Cerebellar cortex (tissue), 1 donor: ENCODE measurements around the gene ATXN1.

Source experiments
- DNase-seq: peaks from one replicate; pipeline ENCODE4 v3.0.0-alpha.2; 2015; ENCODE audit warnings: low spot score

The ATXN1 gene

DNA sequence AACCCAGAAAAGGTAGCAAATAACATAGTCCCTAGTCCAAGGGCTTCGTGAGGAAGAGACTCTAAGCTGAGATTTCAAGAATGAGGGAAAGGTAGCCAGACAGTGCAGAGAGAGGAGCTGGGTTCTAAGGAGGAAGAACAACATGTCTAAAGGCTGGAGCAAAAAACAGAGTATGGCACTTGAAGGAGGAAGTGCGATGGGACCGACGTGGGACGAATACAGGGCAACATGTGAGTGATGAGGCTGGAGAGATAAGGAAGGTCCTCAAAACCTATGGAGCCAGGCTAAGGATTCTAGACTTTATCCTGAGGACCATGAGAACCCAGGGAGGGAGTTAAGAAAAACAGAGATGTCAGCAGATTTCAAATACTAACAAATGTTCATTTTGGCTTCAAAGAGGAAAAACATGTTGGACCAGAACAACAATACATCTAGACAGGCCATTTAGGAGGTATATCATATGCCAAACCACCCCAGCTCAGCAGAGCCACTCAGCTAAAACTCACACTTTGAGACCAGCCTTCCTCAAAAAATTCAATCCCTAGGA, 17.5 kb downstream of the ATXN1 start:
- DNase-seq, result no peak

DNA sequence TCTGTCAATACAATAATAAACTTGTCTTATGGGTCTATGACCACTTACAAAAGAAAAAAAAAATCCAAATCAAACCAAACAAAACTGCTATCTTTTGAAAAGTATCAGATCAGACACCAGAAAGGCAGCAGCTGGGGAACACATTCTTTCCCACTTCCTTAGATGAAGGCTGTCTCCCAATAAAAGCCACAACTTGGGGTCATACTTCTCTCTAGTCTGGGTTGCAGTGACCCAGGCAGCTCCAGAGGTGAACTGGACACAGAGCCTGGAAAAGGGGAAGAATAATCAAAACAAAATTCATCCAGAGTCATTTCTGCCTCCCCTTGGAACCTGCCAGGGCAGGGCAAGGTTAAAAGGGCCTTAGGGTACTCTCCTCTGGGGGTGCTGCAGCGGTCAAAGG, 19.1 kb downstream of the ATXN1 start:
- DNase-seq, result no peak

DNA sequence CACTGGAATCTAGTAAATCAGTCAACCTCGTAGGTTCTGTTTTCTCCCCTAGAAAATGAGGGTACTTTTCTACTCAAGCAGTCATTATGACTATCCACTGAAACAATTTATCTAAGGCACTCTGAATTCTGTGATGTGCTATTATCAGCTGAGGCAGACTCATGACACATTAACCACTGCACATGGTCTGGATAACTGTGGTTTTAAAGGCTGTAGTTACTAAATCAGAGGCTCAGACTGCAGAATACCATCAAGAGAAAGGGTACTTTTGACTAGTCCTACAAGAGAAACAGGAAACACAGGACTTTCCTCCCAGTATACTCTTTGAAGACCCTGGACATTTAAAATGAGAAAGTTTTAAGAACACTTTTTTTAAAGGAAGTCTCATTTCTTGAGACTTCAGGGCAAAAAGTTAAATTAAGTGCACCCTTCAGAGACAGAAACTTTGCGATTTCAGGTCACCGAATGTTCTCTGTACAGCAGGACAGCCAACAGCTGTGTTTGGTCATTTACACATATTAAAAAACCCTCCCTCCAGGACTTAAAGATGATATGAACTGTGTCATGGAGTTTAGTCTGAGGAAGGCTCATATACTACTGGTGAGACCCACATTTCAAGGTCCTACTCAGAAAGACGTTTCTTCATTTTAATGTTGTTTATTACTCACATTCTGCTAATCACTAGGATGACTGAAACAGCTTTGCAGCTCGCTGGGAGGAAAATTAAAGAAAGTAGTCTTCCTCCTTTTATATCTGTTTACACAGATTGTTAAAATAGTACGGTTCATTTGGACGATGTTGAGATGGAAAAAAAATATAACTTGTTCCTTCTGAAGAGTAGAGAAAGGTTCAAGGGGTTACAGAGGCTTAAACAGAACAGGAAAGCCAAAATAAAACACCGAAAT, 19.9 kb downstream of the ATXN1 start:
- DNase-seq, result no peak

DNA sequence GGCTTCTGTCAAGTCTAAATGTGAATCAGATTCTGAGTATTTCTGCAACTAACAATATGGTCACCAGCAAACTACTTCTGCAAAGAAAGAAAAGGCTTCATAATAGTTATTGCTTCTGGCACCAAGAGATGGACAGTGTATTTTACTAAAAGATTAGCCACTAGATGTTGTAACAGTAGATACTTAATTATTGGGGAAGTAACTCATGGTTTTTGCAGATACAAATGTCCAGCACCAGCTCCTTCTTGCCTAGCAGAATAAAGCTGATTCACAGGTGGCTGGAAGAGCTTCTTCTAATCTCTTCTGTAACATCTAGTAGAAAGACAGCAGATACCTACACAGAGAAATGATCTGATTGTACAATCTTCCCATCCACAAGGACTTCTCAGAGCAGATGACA, 21.2 kb downstream of the ATXN1 start:
- DNase-seq, result no peak

DNA sequence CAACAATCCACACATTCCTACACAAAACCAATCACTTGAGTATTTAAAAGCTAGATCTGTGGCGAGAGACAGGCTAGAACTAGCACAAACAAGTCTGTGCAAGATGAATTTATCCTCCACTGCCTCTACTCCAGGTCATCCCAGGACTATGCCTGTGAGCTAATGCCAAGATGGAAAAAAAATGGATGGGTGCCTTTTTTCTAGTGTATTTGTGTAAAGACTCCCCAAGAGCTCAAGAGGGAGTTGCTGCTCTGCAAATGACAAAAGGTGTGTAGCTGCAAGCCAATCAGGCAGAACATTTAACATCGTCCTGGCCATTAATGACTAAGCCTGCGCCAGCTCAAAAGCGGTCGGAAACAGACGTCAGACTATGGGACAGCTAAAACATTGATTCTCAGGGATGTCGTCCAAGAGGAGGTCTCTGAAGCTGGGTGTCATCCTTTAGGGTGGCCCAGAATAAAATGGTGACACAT, 21.9 kb downstream of the ATXN1 start:
- no peak for DNase-seq

DNA sequence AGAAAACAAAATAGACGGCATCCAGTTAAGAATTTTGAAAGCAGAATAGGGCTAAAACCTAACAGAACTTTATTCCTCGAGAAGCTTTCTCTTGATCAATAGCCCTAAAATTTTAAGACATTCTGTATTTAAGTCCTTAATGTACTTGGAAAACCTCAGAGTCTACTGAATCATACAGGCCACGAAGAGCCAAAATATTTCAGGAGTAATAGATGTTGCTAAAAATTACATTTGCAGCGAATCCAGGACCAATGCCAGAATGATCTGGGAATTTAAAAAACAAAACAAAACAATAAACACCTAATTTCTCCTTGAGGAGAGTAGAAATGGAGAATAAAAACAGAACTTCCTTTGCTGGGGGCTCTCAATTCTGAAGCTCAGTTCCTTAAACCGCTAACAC, 23.3 kb downstream of the ATXN1 start:
- DNase-seq, result no peak

DNA sequence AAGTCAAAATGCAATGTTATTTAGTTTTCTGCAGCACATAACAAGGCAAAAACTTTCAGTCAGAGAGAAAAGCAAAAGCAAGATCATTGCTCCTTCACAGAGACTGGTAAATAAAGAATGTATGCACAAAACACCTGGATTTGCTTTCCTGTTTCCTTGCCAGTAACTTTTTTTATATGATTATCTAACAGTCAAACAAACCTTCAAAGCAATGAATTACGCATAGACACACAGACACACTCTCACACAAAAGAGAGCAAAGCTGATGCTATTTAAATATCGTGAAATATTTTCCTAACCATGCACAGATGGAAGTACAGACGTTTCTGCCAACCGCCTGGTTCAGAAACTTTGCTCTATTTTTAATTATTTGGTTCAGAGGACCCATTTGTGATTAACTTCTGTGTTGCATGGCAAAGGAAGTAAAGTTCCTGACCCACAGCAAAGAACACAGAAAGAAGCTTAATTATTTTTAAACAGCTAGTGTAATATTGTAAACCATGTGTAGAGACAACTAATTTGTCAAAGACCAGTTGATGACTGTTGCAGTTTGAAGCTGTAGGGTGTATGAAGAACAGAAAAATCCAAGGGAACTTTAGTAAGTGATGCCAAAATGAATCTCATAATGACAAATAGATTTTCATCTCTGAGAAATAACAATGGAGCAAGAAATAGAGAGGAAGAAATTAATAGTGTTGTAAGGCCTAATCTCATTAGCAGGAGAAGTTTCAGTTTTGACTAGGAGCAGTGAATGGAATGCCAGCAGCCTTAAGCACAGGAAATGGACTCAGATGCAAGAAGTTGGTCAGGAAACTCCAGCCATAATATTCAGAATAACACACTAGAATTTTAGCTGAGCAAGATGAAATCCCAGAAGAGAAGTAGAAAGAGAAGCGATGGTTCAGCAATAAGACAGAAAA, 24.1 kb downstream of the ATXN1 start:
- no peak for DNase-seq

DNA sequence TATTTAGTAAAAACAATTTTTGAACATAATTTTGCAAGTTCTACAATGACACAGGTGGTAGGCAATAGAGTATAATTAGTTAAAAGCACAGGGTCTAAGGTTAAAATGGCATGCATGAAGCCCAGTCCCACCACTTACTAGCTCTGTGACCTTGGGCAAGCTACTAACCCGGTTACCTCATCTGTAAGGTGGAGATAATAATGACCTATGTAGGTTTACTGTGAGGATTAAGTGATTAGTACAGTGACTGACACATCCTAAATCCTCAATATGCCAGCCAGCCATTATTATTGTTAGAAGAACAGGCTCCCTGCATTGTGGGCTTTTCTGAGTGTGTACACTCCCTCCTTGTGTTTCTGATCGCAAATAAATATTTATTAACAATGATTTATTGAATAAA, 26.2 kb downstream of the ATXN1 start:
- DNase-seq, result no peak

DNA sequence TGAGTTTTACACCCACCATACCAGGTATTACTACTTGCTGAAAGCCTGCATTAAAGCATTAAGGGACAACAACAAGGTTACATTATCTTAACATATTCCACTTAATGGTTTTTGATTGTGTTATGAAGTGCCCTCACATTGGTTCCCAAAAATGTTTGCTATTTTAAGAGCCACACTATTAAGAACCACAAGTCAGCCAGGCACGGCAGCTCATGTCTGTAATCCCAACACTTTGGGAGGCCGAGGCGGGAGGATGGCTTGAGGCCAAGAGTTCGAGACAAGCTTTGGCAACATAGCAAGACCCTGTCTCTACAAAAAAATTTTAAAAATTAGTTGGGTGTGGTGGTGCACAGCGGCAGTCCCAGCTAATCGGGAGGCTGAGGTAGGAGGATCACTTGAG, 28.2 kb downstream of the ATXN1 start:
- DNase-seq, result no peak

DNA sequence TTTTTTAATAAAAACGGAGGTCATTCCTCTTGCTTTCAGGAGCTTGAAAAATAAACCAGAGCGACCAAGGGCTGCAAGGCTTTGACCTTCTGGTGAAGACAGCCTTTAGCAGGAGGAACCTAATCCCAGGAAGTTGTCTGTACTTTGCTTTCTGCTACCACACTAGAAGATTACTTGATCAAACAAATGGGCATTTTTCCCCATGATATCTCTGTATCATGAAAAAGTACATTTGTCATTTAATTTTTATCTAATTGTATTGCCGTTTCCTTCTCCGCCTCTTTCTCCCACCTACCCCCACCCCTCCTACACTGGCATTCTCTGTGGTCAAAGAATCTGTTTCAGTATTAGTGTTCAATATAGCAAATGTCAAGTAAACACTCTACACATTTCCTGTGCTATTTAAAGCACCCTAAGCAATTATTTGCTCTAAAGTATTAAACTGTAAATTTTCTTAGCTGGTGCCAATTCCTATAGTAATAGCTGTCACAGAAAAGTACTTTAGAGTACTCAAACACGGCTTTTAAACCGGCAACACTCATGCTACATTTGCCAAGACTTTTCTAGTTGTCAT, 29.7 kb downstream of the ATXN1 start:
- no peak for DNase-seq

DNA sequence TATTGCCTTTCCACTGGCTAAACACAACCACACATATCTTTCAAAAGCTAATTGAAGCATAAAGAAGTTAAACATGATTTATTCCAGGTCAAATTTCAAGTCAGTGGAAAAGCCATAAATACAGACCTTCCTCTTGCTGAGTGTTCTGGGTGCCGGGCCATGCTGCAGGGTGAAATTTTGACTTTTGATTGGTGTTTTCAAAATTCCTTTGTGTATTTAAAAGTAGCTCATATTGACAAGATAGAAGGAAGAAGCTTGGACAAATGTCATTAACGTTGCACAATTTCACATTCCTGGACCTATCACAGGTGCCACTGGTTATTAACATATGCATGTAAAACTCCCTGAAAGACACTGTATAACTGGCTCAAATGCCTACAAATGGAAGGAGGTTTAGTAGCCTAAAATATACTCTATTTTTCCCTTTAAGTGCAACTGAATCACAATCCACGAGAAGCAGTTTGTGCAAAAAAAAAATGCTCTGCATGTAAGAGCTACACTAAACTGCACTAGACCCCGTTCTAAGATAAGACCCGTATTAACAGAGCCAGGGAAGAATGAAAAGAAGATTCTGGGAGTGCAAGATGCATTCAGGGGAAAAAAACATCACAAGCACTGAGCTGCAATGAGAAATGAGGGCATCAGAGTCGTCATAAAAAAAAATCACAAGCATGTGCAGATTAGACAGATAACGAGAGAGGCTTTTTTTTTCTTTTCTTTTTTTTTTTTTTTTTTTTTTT, 30.4 kb downstream of the ATXN1 start:
- no peak for DNase-seq

DNA sequence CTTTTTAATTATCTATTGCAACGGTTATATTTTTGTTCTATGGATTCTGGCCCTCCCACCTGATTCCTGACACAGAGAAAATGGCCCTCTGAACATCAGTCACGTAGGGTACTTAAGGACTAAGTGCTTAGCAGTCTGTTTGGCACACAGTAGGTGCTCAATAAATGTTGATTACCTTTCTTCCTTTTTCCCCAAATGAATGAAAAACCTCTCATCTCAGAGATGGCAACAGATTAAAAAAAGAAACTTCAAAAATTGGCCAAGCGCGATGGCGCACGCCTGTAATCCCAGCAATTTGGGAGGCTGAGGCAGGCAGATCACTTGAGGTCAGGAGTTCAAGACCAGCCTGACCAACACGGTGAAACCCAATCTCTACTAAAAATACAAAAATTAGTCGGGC, 31.5 kb downstream of the ATXN1 start:
- no peak for DNase-seq

DNA sequence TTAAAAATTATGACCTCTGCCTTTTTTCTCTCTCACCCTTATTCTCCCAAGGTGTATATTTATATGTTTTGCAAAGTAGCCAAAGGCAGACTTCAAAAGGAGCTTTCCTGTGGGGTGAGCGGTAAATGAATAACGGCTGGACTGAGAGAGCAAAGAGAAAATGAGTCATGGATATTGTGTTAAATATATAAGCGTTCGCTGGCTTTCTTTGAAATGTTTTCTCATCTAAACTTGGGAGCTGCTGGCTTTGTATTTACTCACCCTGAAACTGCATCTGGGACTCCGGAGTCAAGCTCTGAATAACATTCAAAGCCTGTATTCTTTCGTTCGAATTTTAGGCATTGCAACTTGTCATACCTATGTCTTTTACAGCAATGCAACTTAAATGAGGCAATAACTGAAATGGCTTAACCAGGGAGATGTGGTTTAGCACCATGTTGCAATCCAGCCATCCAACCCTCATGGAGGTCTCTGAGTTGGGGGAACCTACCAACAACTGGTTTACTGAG, 32.0 kb downstream of the ATXN1 start:
- DNase-seq, result no peak

DNA sequence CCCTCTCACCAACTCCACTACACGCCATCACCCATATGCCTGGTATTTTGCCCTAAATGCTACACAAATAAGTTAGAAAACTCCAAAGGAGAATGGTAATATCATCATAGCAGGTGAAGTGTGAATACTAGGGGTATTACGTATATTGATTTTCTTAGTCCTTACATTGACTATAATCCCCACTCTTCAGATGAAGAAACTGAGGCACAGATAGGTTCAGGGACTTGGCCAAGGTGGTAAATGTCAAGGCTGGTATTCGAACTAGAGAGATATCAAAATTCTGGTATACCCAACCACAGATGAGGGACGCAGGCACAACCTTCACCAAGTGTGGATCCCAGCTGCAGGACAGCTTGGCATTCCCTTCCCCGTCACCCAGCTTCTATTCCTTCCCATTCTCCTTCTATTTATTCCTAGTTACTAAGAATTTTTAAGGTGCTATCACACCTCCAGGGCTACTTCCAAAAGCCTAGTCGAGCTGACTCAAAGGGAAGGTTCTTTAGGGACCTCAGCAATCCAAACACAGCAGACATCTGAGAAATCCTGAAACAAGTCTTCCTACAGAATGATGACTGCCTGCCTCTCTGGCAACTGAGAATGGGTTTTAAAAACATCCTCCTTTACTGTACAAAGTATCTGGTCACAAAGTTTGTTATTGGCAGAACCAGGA, 32.6 kb downstream of the ATXN1 start:
- no peak for DNase-seq

DNA sequence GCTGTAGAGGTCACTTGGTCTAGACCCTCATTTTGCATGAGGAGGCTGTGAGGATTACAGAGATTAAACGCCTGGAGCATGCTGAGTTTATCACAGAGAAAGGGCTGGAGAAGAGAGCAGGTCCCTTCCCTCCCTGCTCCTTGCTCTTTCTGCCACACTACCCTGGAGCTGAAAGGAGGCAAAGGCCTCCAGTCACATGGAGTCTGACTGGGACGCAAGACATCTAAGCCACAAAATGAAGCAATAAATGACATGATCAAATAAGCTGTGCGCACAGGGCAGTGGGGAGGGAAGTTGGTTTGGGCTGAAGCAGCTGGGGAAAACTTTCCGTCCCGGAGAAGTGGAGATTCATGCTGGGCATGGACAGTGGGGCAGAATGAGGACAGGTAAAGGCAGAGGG, 33.3 kb downstream of the ATXN1 start:
- DNase-seq, result no peak

DNA sequence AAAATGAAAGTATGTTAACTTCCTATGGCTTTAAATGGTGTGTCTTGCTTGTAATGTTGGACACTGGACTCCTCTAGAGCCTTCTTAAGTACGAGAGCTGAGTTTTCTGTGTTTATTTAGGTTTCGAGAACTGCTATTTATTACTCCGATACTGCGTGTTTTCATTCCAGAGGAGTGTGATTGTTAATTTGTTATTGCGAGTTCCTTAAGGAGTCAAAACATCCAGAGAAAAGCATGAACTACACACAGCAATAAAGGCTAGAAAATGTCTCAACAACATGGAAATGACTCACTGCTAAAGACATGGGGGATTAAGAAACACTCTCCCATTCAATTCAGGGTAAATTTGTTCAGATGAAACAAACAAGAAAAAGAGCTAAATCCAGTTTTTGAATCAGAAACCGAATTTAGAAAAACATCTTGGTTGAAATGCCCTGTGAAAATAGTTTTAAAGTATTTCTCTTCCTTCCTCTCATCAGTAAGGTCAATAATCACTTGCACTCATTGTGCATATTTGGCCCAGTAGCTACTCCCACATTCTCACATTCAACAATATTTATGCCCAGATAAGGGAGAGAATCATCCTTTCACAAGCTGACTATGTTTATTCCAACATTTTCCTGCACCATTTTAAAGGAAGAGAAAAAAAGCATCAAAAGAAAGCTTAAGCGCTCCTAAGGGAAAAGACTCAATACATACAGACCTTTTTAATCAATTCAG, 36.0 kb downstream of the ATXN1 start:
- DNase-seq, result no peak

DNA sequence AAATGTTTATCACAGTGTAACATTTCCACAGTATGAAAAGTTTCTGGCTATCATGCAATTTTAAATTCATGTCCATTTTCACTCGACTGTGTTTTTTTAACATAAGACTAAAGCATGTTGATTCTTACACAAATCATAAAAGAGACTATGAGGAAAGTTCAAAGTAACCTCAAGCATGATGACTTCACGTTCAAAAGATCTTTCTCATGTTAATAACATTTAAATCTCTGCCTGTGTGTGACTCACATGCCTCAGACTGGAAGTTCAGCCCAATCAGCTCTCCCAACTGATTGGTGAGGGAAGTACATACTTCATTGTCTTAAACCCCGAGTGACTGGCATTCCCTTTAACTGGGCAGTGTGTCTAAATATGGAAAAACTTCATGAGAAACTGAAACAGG, 37.4 kb downstream of the ATXN1 start:
- no peak for DNase-seq

DNA sequence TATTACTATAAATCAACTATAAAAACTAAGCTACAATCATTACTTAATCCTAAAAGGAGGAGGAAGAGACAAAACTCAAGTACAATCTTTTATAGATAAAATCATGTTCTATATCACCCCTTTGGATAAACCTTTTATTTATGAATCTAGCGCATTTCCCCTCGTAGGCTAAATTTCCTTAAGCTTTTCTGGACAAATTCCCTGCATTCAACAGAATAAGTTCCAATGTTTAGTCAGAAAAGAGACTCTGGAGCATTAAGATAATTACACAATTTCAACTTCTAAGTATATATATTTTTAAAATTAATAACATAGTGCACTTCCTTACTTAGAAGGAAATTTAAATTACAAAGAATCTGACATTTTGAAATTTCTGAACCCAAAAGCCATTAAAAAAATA, 37.9 kb downstream of the ATXN1 start:
- DNase-seq, result no peak

DNA sequence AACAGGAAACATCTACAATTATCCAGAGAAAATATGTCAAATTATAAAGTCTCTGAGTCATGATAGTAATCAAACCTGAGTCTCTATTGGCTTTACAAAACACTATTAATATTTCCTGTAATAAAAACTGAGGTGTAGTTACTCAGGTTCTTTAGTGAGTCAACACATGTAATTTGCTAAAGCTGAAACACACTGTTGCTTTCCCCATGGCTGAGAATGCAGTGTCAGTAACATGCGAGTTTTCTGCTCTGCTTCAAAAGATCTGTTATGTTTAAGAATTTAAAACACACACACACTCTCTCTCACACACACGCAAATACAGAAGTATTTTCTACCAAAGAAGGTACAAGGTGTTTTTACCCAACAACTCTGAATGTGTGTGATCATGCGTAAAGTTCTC, 38.6 kb downstream of the ATXN1 start:
- no peak for DNase-seq

DNA sequence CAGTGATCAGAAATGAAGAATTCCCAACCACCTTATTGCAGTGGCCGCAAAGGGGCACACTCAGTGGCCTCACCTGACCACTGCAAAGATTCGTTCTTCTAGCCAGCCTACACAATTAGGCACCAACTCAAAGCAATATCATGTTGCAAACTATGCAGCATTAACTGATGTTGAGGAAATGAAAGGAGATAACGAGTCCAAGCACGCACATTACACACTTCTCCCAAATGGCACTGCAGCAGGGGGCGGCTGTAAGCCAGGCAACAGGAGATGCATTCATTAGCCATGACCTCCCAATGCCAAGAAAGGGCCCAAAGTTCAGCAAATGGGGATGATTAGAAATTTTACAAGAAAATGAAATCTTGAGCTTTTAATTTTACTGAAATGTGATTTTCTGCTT, 39.3 kb downstream of the ATXN1 start:
- DNase-seq, result no peak
